Thyroid gland (tissue), 4 donors: ENCODE data around the gene INPP5A. TPM values are rescaled to one million over a fixed set of nuclear protein-coding genes. Genes with fewer than 3 reads are reported as not detected.
A peak's percentile ranks its signal among the peaks of the same experiment; 100 is the strongest.

ENCODE experiments used
- DNase-seq, 2 donors: peaks; one replicate each; pipeline ENCODE4 v3.0.0-alpha.2; 2019
- H3K27ac ChIP-seq, 3 donors: fragments of 200-600 bp; sonication (generic); 1 replicate in 2 of 3; 2 replicates in 1 of 3; pipeline ENCODE4 v1.5.1; 2016 to 2019; ENCODE audit warnings: mild to moderate bottlenecking in 1 of 3, moderate library complexity in 1 of 3
- H3K27me3 ChIP-seq: fragments of 200-600 bp; sonication (generic); one replicate; pipeline ENCODE4 v1.5.1; 2019
- H3K36me3 ChIP-seq, 2 donors: fragments of 200-600 bp; sonication (generic); one replicate each; pipeline ENCODE4 v1.5.1; 2016 to 2019
- H3K4me1 ChIP-seq, 2 donors: fragments of 200-600 bp; sonication (generic); one replicate each; pipeline ENCODE4 v1.5.1; 2017 to 2019
- H3K4me3 ChIP-seq, 3 donors: fragments of 200-600 bp; sonication (generic); replicated peaks in 1 of 3; 1 replicate in 2 of 3; 2 replicates in 1 of 3; pipeline ENCODE4 v1.5.1; 2016; ENCODE audit warnings: mild to moderate bottlenecking in 1 of 3
- H3K9me3 ChIP-seq: fragments of 200-600 bp; sonication (generic); one replicate; pipeline ENCODE4 v1.5.1; 2017
- CTCF ChIP-seq, 6 experiments: fragments of 200-600 bp in 3 of 6; fragments of 450-650 bp in 3 of 6; sonication (generic) in 3 of 6; IDR thresholded peaks; one replicate each; pipeline ENCODE4 v1.5.1; 2016 to 2019; ENCODE audit warnings: antibody characterized with exemption in 6 of 6, mild to moderate bottlenecking in 2 of 6, inconsistent platforms in 1 of 6, moderate library complexity in 1 of 6
- POLR2A ChIP-seq, 2 donors: fragments of 450-650 bp; IDR thresholded peaks; one replicate each; pipeline ENCODE4 v1.6.1; 2017; ENCODE audit warnings: antibody characterized with exemption in 2 of 2, mild to moderate bottlenecking in 2 of 2, moderate library complexity in 1 of 2
- WGBS, 2 donors: methylation state at CpG; one replicate each; pipeline ENCODE4 v1.1.5; 2017; 5-methylcytosine and 5-hydroxymethylcytosine counted together
- intact Hi-C: fragments of 100-400 bp; cut with DNase I; formaldehyde crosslinking; loops from one replicate; pipeline ENCODE4 v1.15.1; 2023
- total RNA-seq, 4 donors: library from RNA; depleted of rRNA; stranded (reverse); fragments of >200 nt; gene quantifications; one replicate each; pipeline ENCODE4 v1.2.3, GENCODE V29; 2016

INPP5A gene
- total RNA-seq, 4 donors from 2014 or later, result 30.4 to 75.8 (median 41.1) TPM

- Histone ChIP-seq H3K9me3 (no peaks in the 10 kb centered on the region), H3K4me1 (no peaks in the 10 kb centered on the region), H3K27ac (no peak overlapping the region), H3K36me3 (no peaks in the 10 kb centered on the region), H3K4me3 (no peak overlapping the region), H3K27me3 (no peaks in the 10 kb centered on the region)
- 93 to 100% methylated on average over 2 of the region's 2 CpGs for WGBS, 2 donors
- intact Hi-C loops, result no loop called here
- TF ChIP-seq POLR2A (IDR thresholded peaks at IDR 0.05) (no peak), CTCF (IDR thresholded peaks at IDR 0.05) (no peak)
- DNase-seq, result no peak
Observed at GRCh38 chr10:132617737-132618052, 80.1 kb downstream of the INPP5A start.

DNA sequence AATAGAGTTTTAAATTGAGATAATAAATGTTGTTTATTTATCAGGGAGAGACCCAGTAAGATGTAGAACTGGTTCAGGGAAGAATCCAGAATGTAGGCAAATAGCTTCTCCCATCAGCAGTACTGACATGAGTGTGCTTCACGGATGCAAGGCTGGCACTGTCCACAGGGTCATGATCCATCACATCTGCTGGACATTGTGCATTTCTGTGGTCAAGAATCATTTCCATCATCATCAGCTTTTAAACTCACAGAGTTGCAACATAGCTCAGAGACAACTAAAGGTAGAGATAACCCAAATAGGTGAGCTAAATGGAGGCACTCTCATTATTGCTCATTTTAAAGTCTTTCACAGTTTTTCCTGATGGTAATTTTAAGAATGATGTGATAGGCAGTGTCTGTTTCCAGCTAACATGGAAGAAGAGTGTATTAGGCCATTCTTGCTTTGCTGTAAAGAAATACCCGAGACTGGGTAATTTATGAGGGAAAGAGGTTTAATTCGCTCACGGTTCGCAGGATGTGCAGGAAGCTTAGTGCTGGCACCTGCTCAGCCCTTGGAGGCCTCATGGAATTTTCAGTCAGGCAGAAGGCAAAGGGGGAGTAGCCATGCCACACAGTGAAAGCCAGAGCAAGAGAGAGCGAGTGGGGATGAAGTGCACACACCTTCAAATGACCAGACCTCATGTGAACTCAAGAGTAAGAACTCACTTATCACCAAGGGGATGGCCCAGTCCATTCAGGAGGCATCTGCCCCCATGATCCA is 80.8 kb downstream of the INPP5A start:
- TF ChIP-seq CTCF (IDR thresholded peaks at IDR 0.05) (no peak), POLR2A (IDR thresholded peaks at IDR 0.05) (no peak)
- Histone ChIP-seq H3K4me3 (no peak overlapping the region), H3K27ac (no peak overlapping the region), H3K36me3 (no peaks in the 10 kb centered on the region), H3K27me3 (no peaks in the 10 kb centered on the region), H3K9me3 (no peaks in the 10 kb centered on the region), H3K4me1 (no peaks in the 10 kb centered on the region)
- WGBS, 2 donors, result 77 to 81% methylated on average over 6 of the region's 6 CpGs
- intact Hi-C loops, result no loop called here
- peak in 1 of 2 donors; percentile 17 for DNase-seq

- TF ChIP-seq CTCF (IDR thresholded peaks at IDR 0.05) (no peak), POLR2A (IDR thresholded peaks at IDR 0.05) (no peak)
- Histone ChIP-seq H3K4me1 (no peaks in the 10 kb centered on the region), H3K36me3 (no peaks in the 10 kb centered on the region), H3K4me3 (no peak overlapping the region), H3K27ac (no peak overlapping the region), H3K9me3 (no peaks in the 10 kb centered on the region), H3K27me3 (no peaks in the 10 kb centered on the region)
- no peak for DNase-seq
- WGBS, 2 donors, result 94 to 98% methylated on average over 2 of the region's 2 CpGs
- intact Hi-C loops, result no loop called here
Observed at GRCh38 chr10:132619927-132620326, 82.3 kb downstream of the INPP5A start.

DNA sequence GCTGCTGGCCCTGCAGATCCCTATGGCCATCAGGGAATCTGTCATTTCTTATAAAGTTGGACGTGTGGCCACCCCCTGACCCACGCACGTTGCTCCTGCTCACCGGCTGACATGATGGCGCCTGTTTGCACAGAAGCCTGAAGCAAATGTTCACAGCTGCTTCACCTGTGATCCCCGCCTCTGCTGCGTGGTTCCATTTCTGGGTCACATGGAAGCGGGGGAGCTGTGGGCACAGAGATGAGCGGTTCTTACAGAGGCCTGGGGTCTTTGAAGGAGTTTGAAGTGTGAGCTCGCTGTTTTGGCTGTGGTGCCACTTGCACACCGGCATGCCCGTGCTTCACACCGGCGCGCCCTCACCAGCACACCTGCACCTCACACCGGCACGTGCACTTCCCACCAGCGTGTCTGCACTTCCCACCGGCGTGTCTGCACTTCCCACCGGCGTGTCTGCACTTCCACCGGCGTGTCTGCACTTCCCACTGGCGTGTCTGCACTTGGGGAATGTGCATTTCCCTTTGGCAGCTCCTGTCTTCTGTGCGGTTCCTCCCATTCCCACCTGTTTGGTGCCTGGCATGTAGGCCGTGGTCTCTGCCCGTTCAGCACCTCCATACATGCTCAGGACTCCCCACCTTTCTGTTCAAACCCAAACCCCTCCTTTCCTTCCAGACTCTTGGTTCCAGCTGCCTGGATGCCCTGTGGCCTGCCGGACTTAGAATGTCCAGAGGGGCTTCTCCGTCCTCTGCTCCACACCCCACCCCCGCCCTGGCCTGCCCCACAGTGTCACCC is 86.7 kb downstream of the INPP5A start:
- Histone ChIP-seq H3K36me3 (no peaks in the 10 kb centered on the region), H3K4me3 (no peak overlapping the region), H3K27me3 (no peaks in the 10 kb centered on the region), H3K4me1 (peaks cover 4 to 7% of the 10 kb centered on the region in 2 donors), H3K27ac (no peak overlapping the region), H3K9me3 (no peaks in the 10 kb centered on the region)
- TF ChIP-seq POLR2A (IDR thresholded peaks at IDR 0.05) (no peak), CTCF (IDR thresholded peaks at IDR 0.05) (no peak)
- no peak for DNase-seq
- WGBS, 2 donors, result 92 to 97% methylated on average over 30 of the region's 31 CpGs
- intact Hi-C loops, result no loop called here

DNA sequence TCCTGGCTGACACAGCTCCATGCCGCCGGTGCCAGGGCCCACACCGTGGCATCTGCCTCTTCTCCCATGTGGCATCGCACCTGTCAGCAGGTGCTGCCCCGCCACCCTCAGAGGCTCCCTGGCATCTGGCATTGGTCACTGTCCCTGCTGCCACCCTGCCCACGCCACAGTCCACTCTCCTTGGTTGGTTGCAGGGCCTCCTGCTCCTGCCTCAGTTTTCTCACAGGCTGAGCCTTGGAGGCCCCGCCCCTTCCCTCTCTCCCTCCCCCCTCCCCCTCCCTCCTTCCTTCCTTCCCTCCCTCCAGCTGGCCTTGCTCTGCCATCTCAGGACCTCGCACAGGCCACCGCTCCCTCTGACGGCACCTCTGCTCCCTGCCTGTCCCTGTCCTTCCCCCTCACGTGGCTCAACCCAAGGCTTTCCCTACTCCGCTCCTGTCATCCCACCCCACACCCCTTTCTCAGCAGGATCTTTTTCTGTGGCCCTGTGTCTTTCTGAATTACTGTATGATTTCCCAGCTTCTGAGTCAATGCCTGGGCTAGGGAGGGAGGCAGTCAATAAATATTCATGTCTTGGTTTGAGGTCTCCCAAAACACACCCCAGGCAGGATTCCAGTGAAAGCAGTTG is 87.4 kb downstream of the INPP5A start:
- intact Hi-C loops, result no loop called here
- no peak overlapping the region for H3K4me3 ChIP-seq
- TF ChIP-seq CTCF (IDR thresholded peaks at IDR 0.05) (no peak), POLR2A (IDR thresholded peaks at IDR 0.05) (no peak)
- H3K36me3 ChIP-seq, result no peaks in the 10 kb centered on the region
- peaks cover 4 to 7% of the 10 kb centered on the region in 2 donors for H3K4me1 ChIP-seq
- H3K9me3 ChIP-seq, result no peaks in the 10 kb centered on the region
- no peak for DNase-seq
- 68 to 72% methylated on average over 7 to 12 of the region's 12 CpGs for WGBS, 2 donors
- H3K27ac ChIP-seq, result no peak overlapping the region
- no peaks in the 10 kb centered on the region for H3K27me3 ChIP-seq
